ENCODE data around the gene HYLS1.

GRCh38 chr11:125846188-125846587, 41.3 kb upstream of the HYLS1 start:
- TF ChIP-seq CTCF (IDR thresholded peaks at IDR 0.05) (no peak), POLR2A (IDR thresholded peaks at IDR 0.05) (no peak)

Data from body of pancreas (tissue), 4 donors.